Gastrocnemius medialis (tissue), 4 donors: ENCODE data around the gene ATXN7L2. TPM values are rescaled to one million over a fixed set of nuclear protein-coding genes. Genes with fewer than 3 reads are reported as not detected.

Source experiments
- ATAC-seq, 2 donors: fragments of 150-250 bp; one replicate each; pipeline ENCODE4 v1.9.1; 2016
- DNase-seq, 2 donors: peaks; one replicate each; pipeline ENCODE4 v3.0.0-alpha.2; 2019
- H3K27ac ChIP-seq, 4 donors: fragments of 200-600 bp; sonication (generic); 1 replicate in 1 of 4; 2 replicates in 3 of 4; pipeline ENCODE4 v1.5.1; 2016 to 2018; ENCODE audit warnings: mild to moderate bottlenecking in 2 of 4, moderate library complexity in 1 of 4
- H3K27me3 ChIP-seq, 3 donors: fragments of 200-600 bp; sonication (generic) in 2 of 3; 1 replicate in 1 of 3; 2 replicates in 2 of 3; pipeline versions ENCODE4 v1.5.1 to v1.6.0; 2016 to 2019; ENCODE audit warnings: mild to moderate bottlenecking in 1 of 3, moderate library complexity in 1 of 3
- H3K36me3 ChIP-seq, 2 donors: fragments of 200-600 bp; sonication (generic) in 1 of 2; one replicate each; pipeline ENCODE4 v1.5.1; 2017 to 2018
- H3K4me1 ChIP-seq, 2 donors: fragments of 200-600 bp; sonication (generic) in 1 of 2; one replicate each; pipeline ENCODE4 v1.5.1; 2016 to 2017; ENCODE audit warnings: mild to moderate bottlenecking in 2 of 2
- H3K4me3 ChIP-seq, 4 donors: fragments of 200-600 bp; sonication (generic) in 3 of 4; 1 replicate in 1 of 4; 2 replicates in 3 of 4; pipeline ENCODE4 v1.5.1; 2016 to 2019; ENCODE audit warnings: mild to moderate bottlenecking in 2 of 4
- H3K9me3 ChIP-seq, 3 donors: fragments of 200-600 bp; sonication (generic) in 2 of 3; 1 replicate in 1 of 3; 2 replicates in 2 of 3; pipeline ENCODE4 v1.5.1; 2016 to 2019
- CTCF ChIP-seq, 5 experiments: fragments of 450-650 bp in 3 of 5; fragments of 200-600 bp in 2 of 5; sonication (generic) in 2 of 5; IDR thresholded peaks in 4 of 5; conservative IDR thresholded peaks in 1 of 5; 1 replicate in 4 of 5; 2 replicates in 1 of 5; pipeline ENCODE4 v1.5.1; 2016 to 2019; ENCODE audit warnings: antibody characterized with exemption in 5 of 5, mild to moderate bottlenecking in 3 of 5, moderate library complexity in 3 of 5
- POLR2A ChIP-seq, 2 donors: fragments of 450-650 bp; IDR thresholded peaks; one replicate each; pipeline ENCODE4 v1.6.1; 2017; ENCODE audit warnings: antibody characterized with exemption in 2 of 2, mild to moderate bottlenecking in 2 of 2, moderate library complexity in 2 of 2
- in situ Hi-C, 4 donors: fragments of 200-750 bp; cut with MboI; loops; one replicate each; pipeline versions ENCODE4 v1.15.0 to v1.8.0; 2017; ENCODE audit warnings: low sequenced_read_pairs in 4 of 4
- intact Hi-C: fragments of 100-400 bp; cut with DNase I; formaldehyde crosslinking; loops from one replicate; pipeline ENCODE4 v1.15.1; 2023; ENCODE audit warnings: low total_unique reads
- total RNA-seq, 4 donors: library from RNA; depleted of rRNA; stranded (reverse); fragments of >200 nt; gene quantifications; one replicate each; pipeline versions ENCODE4 v1.1.0 to v1.2.3, GENCODE V29; 2016

ATXN7L2 gene
- total RNA-seq, 4 donors from 2014 or later, result 2.1 to 12.1 (median 6.5) TPM

DNA sequence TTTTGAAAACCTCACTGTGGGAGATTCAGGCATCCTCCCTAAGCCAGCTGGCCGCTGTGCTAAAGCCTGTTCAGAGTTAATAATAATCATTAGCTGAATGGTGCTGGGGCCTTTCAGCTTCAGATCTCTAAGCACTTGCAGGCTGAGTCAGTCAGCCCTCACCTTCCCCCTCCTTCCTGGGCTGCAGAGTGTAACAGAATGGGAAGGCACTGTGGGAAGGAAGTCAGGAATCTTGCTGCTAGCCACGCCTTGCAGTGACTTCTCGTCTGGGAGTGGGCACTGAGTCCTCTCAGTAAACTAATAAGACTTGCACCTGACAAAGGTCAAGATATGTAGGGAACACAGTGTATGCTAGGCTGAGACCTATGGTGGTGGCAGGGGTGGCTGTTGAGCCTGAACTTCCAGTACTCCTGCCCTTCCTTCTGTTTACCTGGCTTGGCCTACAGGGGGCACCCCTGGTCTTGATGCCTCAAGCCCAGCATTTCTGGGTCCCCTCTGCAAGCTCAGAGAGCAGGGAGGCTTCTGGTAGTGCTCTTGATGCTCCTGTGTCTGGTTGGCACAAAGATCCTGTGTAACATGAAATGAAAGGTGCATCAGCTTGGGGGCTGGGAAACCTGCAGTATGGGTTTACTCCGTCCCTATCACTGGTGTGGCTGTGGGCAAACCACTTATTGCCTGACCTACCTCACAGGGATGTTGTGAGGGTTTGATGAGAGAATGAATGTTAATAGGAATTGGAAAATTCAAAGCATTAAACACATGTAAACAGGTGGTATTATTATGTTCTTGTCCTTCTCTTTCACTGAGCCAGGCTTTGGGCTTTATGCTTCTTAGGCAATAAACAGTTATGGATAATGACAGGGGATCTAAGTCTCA, 16.2 kb downstream of the ATXN7L2 start:
- H3K36me3 ChIP-seq, result peaks cover 0 to 28% of the 10 kb centered on the region in 2 donors
- peak in 4 of 5 experiments; percentile 30 to 53 (median 42) for TF ChIP-seq CTCF (IDR thresholded peaks at IDR 0.05 in 4 of 5, conservative IDR thresholded peaks at IDR 0.05 in 1 of 5)
- no peak for TF ChIP-seq POLR2A (IDR thresholded peaks at IDR 0.05)
- peak overlapping the region in 2 of 4 donors; percentile 3 to 46 for H3K27ac ChIP-seq
- intact Hi-C loops (no loop called here), in situ Hi-C loops (loop anchor here in 2 of 4 donors (5.0 kb wide), 1 partner anchor 32 kb away; no protein-coding TSS in a partner anchor)
- peaks cover 3 to 4% of the 10 kb centered on the region in 2 donors for H3K4me1 ChIP-seq
- DNase-seq (peak in 1 of 2 donors; percentile 59), ATAC-seq (peak; percentile 34 to 39)
- H3K27me3 ChIP-seq, result no peaks in the 10 kb centered on the region
- no peak overlapping the region for H3K4me3 ChIP-seq
- H3K9me3 ChIP-seq, result no peaks in the 10 kb centered on the region

- Histone ChIP-seq H3K36me3 (peaks cover 0 to 22% of the 10 kb centered on the region in 2 donors), H3K4me3 (no peak overlapping the region), H3K4me1 (peaks cover 0 to 10% of the 10 kb centered on the region in 2 donors), H3K27me3 (no peaks in the 10 kb centered on the region), H3K27ac (peak overlapping the region in 1 of 4 donors; percentile 33), H3K9me3 (no peaks in the 10 kb centered on the region)
- in situ Hi-C loops, result no loop called here
- ATAC-seq (no peak), DNase-seq (no peak)
- TF ChIP-seq CTCF (IDR thresholded peaks at IDR 0.05 in 4 of 5, conservative IDR thresholded peaks at IDR 0.05 in 1 of 5), result no peak
- TF ChIP-seq POLR2A (IDR thresholded peaks at IDR 0.05), result no peak
- intact Hi-C loops, result no loop called here
These were observed 17.3 kb downstream of the ATXN7L2 start for GRCh38 chr1:109500941-109501381.

GRCh38 chr1:109501644-109502363, 18.1 kb downstream of the ATXN7L2 start:
- no peak for ATAC-seq
- Histone ChIP-seq H3K27me3 (no peaks in the 10 kb centered on the region), H3K27ac (no peak overlapping the region), H3K4me3 (no peak overlapping the region), H3K4me1 (peaks cover 0 to 15% of the 10 kb centered on the region in 2 donors), H3K36me3 (peaks cover 0 to 14% of the 10 kb centered on the region in 2 donors), H3K9me3 (no peaks in the 10 kb centered on the region)
- no peak for DNase-seq
- TF ChIP-seq POLR2A (IDR thresholded peaks at IDR 0.05) (no peak), CTCF (IDR thresholded peaks at IDR 0.05 in 4 of 5, conservative IDR thresholded peaks at IDR 0.05 in 1 of 5) (no peak)
- intact Hi-C loops, result no loop called here
- in situ Hi-C loops, result no loop called here

DNA sequence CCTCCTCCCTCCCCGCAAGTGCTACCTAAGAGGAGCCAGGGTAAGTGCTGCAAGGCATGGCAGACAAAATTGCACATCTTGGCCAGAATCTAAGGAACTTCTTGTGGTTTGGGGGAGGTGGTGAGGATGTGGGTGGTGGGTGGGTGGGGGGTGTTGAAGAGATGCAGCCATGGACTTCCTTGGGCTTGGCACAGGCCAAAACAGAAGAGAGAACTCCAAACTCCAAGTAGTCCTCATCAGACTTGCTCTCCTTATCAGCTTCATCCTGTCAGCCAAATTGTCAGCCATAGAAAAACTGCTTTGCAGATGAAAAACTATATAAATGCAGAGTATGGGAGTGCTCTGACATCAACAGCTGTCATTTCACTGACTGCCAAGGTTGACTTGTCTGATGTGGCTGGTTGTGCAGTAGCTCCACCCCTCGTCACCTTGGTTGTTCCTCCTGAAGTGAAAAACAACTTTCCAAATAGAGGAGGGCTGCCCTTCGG, 18.7 kb downstream of the ATXN7L2 start:
- DNase-seq, result no peak
- in situ Hi-C loops (no loop called here), intact Hi-C loops (no loop called here)
- no peaks in the 10 kb centered on the region for H3K27me3 ChIP-seq
- no peak overlapping the region for H3K4me3 ChIP-seq
- peaks cover 0 to 19% of the 10 kb centered on the region in 2 donors for H3K4me1 ChIP-seq
- H3K9me3 ChIP-seq, result no peaks in the 10 kb centered on the region
- no peak for ATAC-seq
- H3K36me3 ChIP-seq, result peaks cover 0 to 8% of the 10 kb centered on the region in 2 donors
- TF ChIP-seq CTCF (IDR thresholded peaks at IDR 0.05 in 4 of 5, conservative IDR thresholded peaks at IDR 0.05 in 1 of 5) (no peak), POLR2A (IDR thresholded peaks at IDR 0.05) (no peak)
- peak overlapping the region in 1 of 4 donors; percentile 16 for H3K27ac ChIP-seq
